Ishikawa (cell line): ENCODE measurements around the gene SKAP1.

Source experiments
- CEBPB ChIP-seq: IDR thresholded peaks from 2 replicates; pipeline ENCODE4 v1.6.1; 2012
- CREB1 ChIP-seq: IDR thresholded peaks from 2 replicates; pipeline ENCODE4 v1.6.1; 2012; ENCODE audit warnings: low read depth
- EGR1 ChIP-seq: IDR thresholded peaks from 2 replicates; pipeline ENCODE4 v1.6.1; 2012
- EP300 ChIP-seq: IDR thresholded peaks from 2 replicates; pipeline ENCODE4 v1.6.1; 2012; ENCODE audit warnings: borderline replicate concordance
- FOXM1 ChIP-seq: IDR thresholded peaks from 2 replicates; pipeline ENCODE4 v1.6.1; 2012; ENCODE audit warnings: low read depth, borderline replicate concordance
- MAX ChIP-seq: IDR thresholded peaks from 2 replicates; pipeline ENCODE4 v1.6.1; 2012
- NFIC ChIP-seq: IDR thresholded peaks from 2 replicates; pipeline ENCODE4 v1.6.1; 2012
- RAD21 ChIP-seq: IDR thresholded peaks from 2 replicates; pipeline ENCODE4 v1.6.1; 2012; ENCODE audit warnings: low read depth
- TAF1 ChIP-seq: IDR thresholded peaks from 2 replicates; pipeline ENCODE4 v1.6.1; 2012; ENCODE audit warnings: low read depth, mild to moderate bottlenecking
- TCF12 ChIP-seq: IDR thresholded peaks from 2 replicates; pipeline ENCODE4 v1.6.1; 2012; ENCODE audit warnings: low read depth
- TEAD4 ChIP-seq: IDR thresholded peaks from 2 replicates; pipeline ENCODE4 v1.6.1; 2012
- YY1 ChIP-seq: IDR thresholded peaks from 2 replicates; pipeline ENCODE4 v1.6.1; 2012; ENCODE audit warnings: low read depth
- ZBTB7A ChIP-seq: IDR thresholded peaks from 2 replicates; pipeline ENCODE4 v1.6.1; 2012; ENCODE audit warnings: low read depth
- TF ChIP-seq, protein P1 (sequence below): IDR thresholded peaks from 2 replicates; pipeline ENCODE4 v1.6.1; 2012; ENCODE audit warnings: low read depth, mild to moderate bottlenecking
- TF ChIP-seq, protein P2 (sequence below): IDR thresholded peaks from 2 replicates; pipeline ENCODE4 v1.6.1; 2012

SKAP1 gene

DNA sequence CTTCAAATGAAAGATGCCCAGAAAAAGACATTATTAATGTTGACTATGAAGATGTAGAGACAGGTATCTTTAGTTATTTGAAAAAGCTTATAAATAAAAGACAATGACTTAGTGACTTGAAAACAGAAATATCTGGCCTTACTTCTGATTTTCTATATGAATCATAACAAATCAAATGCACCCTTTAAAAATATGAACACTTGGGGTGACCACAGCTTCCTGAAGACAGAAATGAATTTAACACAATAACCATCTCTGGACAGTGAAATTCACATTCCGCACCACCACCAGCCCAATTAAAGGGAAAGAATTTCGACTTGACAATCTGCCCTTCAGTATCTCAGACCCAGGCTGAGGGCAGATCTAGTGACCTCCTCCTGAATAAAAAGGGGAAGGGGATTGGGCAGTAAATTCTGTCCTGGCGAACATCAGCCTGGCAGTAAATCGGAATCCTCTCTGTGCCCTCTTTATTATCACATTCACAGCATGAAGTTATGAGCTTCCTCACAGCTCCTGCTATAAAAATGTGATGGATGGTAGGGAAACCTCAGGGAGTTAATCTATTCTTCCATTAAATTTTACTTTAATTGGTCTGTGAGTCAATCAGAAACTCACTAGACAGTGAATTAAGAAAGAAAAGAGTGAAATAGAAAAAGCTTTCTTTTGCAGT is 190.9 kb downstream of the SKAP1 start:
- TF ChIP-seq YY1 = no peak

DNA sequence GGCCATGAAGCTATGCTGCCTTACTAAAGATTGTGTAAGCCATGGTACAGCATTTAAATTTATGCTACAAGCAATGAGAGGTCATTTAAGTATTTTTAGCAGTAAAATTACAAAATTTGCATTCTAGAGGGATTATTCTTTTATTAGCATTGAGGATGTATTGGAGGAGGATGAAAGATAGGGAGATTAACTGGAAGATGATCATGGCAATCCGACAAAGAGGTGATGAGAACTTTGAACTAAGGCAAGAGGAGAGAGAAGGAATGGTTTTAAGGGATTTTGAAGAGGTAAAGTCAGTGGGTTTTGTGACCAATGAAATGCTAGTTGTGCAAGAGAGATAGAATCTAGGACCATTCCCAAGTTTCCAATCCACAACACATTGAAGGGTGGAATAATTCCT is 192.6 kb downstream of the SKAP1 start:
- TF ChIP-seq CEBPB (no peak), TAF1 (no peak), EP300 (no peak), CREB1 (no peak), NFIC (no peak), MAX (no peak), YY1 (no peak), EGR1 (no peak), FOXM1 (no peak), RAD21 (no peak), TEAD4 (no peak), ZBTB7A (no peak), TCF12 (no peak)
- TF ChIP-seq, protein P1, sequence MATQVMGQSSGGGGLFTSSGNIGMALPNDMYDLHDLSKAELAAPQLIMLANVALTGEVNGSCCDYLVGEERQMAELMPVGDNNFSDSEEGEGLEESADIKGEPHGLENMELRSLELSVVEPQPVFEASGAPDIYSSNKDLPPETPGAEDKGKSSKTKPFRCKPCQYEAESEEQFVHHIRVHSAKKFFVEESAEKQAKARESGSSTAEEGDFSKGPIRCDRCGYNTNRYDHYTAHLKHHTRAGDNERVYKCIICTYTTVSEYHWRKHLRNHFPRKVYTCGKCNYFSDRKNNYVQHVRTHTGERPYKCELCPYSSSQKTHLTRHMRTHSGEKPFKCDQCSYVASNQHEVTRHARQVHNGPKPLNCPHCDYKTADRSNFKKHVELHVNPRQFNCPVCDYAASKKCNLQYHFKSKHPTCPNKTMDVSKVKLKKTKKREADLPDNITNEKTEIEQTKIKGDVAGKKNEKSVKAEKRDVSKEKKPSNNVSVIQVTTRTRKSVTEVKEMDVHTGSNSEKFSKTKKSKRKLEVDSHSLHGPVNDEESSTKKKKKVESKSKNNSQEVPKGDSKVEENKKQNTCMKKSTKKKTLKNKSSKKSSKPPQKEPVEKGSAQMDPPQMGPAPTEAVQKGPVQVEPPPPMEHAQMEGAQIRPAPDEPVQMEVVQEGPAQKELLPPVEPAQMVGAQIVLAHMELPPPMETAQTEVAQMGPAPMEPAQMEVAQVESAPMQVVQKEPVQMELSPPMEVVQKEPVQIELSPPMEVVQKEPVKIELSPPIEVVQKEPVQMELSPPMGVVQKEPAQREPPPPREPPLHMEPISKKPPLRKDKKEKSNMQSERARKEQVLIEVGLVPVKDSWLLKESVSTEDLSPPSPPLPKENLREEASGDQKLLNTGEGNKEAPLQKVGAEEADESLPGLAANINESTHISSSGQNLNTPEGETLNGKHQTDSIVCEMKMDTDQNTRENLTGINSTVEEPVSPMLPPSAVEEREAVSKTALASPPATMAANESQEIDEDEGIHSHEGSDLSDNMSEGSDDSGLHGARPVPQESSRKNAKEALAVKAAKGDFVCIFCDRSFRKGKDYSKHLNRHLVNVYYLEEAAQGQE = no peak
- TF ChIP-seq, protein P2, sequence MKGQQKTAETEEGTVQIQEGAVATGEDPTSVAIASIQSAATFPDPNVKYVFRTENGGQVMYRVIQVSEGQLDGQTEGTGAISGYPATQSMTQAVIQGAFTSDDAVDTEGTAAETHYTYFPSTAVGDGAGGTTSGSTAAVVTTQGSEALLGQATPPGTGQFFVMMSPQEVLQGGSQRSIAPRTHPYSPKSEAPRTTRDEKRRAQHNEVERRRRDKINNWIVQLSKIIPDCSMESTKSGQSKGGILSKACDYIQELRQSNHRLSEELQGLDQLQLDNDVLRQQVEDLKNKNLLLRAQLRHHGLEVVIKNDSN = no peak

GRCh38 chr17:48236681-48237134 is 193.3 kb downstream of the SKAP1 start:
- TF ChIP-seq FOXM1 (no peak), CREB1 (no peak), EGR1 (no peak), NFIC (no peak), YY1 (no peak), MAX (no peak), EP300 (no peak)
- TF ChIP-seq, protein P1 = no peak

DNA sequence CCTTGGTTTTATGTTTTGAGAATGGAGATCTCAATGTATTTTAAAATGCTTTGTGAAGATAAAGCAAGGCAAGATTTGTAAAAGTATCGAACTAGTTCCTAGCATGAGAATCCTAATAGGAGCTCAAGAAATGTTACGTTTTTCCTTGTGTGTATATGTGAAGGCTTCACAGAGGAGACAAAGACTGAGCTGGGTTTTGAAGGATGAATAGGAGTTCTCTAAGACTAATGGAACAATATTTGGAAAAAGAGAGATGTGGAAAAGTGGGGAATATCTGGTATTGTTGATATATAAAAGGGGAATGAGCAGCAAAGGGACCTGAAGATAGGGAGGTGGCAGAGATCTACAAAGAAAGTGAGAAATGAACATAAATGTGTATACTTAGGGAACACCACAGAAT is 195.1 kb downstream of the SKAP1 start:
- TF ChIP-seq TEAD4 = no peak
- TF ChIP-seq MAX = no peak
- no peak for TF ChIP-seq NFIC
- TF ChIP-seq CEBPB = no peak
- TF ChIP-seq, protein P2 = no peak
- no peak for TF ChIP-seq YY1
- no peak for TF ChIP-seq ZBTB7A
- TF ChIP-seq FOXM1 = no peak
- TF ChIP-seq TCF12 = no peak
- TF ChIP-seq, protein P1 = no peak
- TF ChIP-seq RAD21 = no peak
- TF ChIP-seq EGR1 = no peak
- no peak for TF ChIP-seq TAF1
- no peak for TF ChIP-seq CREB1
- no peak for TF ChIP-seq EP300
